ENCODE measurements around the gene MYH7B.

MYH7B gene

GRCh38 chr20:34984756-34985261 is 29.1 kb downstream of the MYH7B start:
- TF ChIP-seq Cebpa-rat (IDR thresholded peaks at IDR 0.05) = no peak
- Histone ChIP-seq H3K36me3 (no peaks in the 10 kb centered on the region), H3K9me3 (replicated peaks in 1 of 11) (no peaks in the 10 kb centered on the region), H3K4me2 (no peak overlapping the region), H3K27ac (no peak overlapping the region), H3K27me3 (no peaks in the 10 kb centered on the region), H3K9ac (no peak overlapping the region), H3K4me1 (peaks cover 4 to 14% (median 11%) of the 10 kb centered on the region in 10 experiments; a peak in 16 of 20 replicates), H3K4me3 (no peak overlapping the region), H4K20me1 (peaks cover 0 to 14% (median 0%) of the 10 kb centered on the region in 11 experiments; a peak in 2 of 22 replicates)

- no peak for TF ChIP-seq Cebpa-rat (IDR thresholded peaks at IDR 0.05)
- no peak overlapping the region for H3K27ac ChIP-seq
- no peak overlapping the region for H3K4me2 ChIP-seq
- H3K4me1 ChIP-seq = peaks cover 4 to 14% (median 11%) of the 10 kb centered on the region in 10 experiments; a peak in 16 of 20 replicates
- no peaks in the 10 kb centered on the region for H3K9me3 ChIP-seq (replicated peaks in 1 of 11)
- no peak overlapping the region for H3K9ac ChIP-seq
- H3K27me3 ChIP-seq = no peaks in the 10 kb centered on the region
- no peak overlapping the region for H3K4me3 ChIP-seq
- no peaks in the 10 kb centered on the region for H3K36me3 ChIP-seq
- peaks cover 0 to 20% (median 0%) of the 10 kb centered on the region in 11 experiments; a peak in 3 of 22 replicates for H4K20me1 ChIP-seq
Measured at GRCh38 chr20:34985461-34986310, 30.0 kb downstream of the MYH7B start.

DNA sequence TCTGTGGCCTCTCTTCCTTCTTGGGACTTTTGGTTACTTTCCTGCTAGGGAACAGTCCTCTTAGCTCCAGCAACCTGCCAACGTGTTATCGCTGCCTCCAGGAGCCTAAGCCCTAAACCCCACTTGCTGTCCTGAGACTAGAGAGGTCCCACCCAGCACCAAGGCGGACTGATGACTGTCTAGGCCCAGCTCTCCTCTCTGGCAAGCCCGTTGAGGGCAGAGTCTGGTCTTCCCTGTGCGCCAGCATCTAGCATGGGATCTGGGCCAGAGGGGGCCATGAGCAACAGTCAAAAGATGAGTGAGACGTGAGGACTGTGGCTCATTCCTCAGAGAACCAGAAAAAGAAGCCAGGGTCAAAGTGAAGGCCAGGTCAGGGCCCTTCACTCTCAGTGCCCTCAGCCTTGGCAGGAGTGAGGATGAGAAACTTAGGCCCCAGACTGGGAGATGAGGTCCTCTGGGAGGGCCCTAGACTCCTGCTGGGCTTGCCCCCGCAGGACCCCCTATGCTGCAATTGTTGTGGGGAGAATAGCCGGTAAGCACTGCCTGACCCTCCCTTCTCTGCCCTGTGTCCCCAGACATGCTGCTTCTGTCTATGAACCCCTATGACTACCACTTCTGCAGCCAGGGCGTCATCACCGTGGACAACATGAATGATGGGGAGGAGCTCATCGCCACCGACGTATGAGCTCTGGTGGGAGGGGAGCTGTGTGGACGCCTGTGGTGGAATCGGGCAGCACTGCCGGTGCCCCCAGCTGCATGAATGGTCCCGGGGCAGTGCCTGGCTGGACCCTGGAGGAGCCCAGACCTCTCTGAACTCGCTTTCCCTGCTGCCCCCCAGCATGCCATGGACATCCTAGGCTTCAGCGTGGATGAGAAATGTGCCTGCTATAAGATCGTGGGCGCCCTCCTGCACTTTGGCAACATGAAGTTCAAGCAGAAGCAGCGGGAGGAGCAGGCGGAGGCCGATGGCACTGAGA is 30.9 kb downstream of the MYH7B start:
- Histone ChIP-seq H3K9ac (no peak overlapping the region), H3K9me3 (replicated peaks in 1 of 11) (no peaks in the 10 kb centered on the region), H3K27me3 (no peaks in the 10 kb centered on the region), H3K36me3 (no peaks in the 10 kb centered on the region), H3K27ac (no peak overlapping the region), H3K4me1 (peaks cover 4 to 14% (median 11%) of the 10 kb centered on the region in 10 experiments; a peak in 16 of 20 replicates), H3K4me3 (no peak overlapping the region), H4K20me1 (peaks cover 0 to 26% (median 0%) of the 10 kb centered on the region in 11 experiments; a peak in 3 of 22 replicates), H3K4me2 (no peak overlapping the region)
- TF ChIP-seq Cebpa-rat (IDR thresholded peaks at IDR 0.05) = no peak

GRCh38 chr20:34987288-34988190 is 31.9 kb downstream of the MYH7B start:
- no peak overlapping the region for H3K4me3 ChIP-seq
- H3K4me2 ChIP-seq = no peak overlapping the region
- no peaks in the 10 kb centered on the region for H3K36me3 ChIP-seq
- no peaks in the 10 kb centered on the region for H3K27me3 ChIP-seq
- no peaks in the 10 kb centered on the region for H3K9me3 ChIP-seq (replicated peaks in 1 of 11)
- peaks cover 0 to 26% (median 0%) of the 10 kb centered on the region in 11 experiments; a peak in 4 of 22 replicates for H4K20me1 ChIP-seq
- H3K27ac ChIP-seq = no peak overlapping the region
- no peak overlapping the region for H3K9ac ChIP-seq
- peaks cover 4 to 14% (median 11%) of the 10 kb centered on the region in 10 experiments; a peak in 16 of 20 replicates for H3K4me1 ChIP-seq
- TF ChIP-seq Cebpa-rat (IDR thresholded peaks at IDR 0.05) = no peak

DNA sequence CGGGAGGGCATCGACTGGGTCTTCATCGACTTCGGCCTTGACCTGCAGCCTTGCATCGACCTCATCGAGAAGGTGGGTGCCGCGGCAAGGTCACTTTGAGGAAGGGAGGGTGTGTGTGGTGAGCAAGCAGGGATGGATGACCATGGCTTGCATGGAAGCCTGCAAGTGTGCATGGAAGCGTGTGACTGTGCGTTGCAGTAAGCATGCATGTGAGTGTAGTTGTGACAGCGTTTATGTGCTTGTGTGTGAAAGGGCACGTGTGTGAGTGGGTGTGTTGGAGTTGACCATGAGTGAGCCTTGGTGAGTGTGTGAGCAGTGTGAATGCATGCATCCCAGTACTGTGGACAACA is 32.5 kb downstream of the MYH7B start:
- H3K4me2 ChIP-seq = no peak overlapping the region
- H3K36me3 ChIP-seq = peaks cover 0 to 5% (median under 1%) of the 10 kb centered on the region in 11 experiments; a peak in 6 of 22 replicates
- no peak overlapping the region for H3K9ac ChIP-seq
- TF ChIP-seq Cebpa-rat (IDR thresholded peaks at IDR 0.05) = no peak
- H3K4me1 ChIP-seq = peaks cover 4 to 10% (median 8%) of the 10 kb centered on the region in 10 experiments; a peak in 16 of 20 replicates
- H4K20me1 ChIP-seq = peaks cover 0 to 29% (median 0%) of the 10 kb centered on the region in 11 experiments; a peak in 7 of 22 replicates
- H3K27ac ChIP-seq = no peak overlapping the region
- no peaks in the 10 kb centered on the region for H3K27me3 ChIP-seq
- no peaks in the 10 kb centered on the region for H3K9me3 ChIP-seq (replicated peaks in 1 of 11)
- H3K4me3 ChIP-seq = no peak overlapping the region

- Histone ChIP-seq H3K4me2 (no peak overlapping the region), H3K36me3 (peaks cover 0 to 13% (median 9%) of the 10 kb centered on the region in 11 experiments; a peak in 12 of 22 replicates), H3K9ac (no peak overlapping the region), H3K4me1 (peaks cover 0 to under 1% (median 0%) of the 10 kb centered on the region in 10 experiments; a peak in 4 of 20 replicates), H3K4me3 (no peak overlapping the region), H4K20me1 (peaks cover 0 to 39% (median 0%) of the 10 kb centered on the region in 11 experiments; a peak in 7 of 22 replicates), H3K27me3 (no peaks in the 10 kb centered on the region), H3K9me3 (replicated peaks in 1 of 11) (no peaks in the 10 kb centered on the region), H3K27ac (no peak overlapping the region)
- TF ChIP-seq Cebpa-rat (IDR thresholded peaks at IDR 0.05) = no peak
Measured at GRCh38 chr20:34989118-34989517, 33.5 kb downstream of the MYH7B start.

DNA sequence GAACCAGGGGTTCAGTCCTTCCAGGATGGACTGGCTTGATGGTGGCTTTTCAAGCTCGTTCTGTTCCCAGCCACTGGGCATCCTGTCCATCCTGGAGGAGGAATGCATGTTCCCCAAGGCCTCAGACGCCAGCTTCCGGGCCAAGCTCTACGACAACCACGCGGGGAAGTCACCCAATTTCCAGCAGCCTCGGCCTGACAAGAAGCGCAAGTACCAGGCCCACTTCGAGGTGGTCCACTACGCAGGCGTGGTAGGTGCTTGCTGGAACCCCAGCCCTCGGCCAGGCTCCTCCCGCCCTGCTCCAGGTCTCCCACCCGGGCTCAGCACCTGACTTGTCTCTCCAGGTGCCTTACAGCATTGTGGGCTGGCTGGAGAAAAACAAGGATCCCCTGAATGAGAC is 34.0 kb downstream of the MYH7B start:
- Histone ChIP-seq H3K4me2 (no peak overlapping the region), H3K36me3 (peaks cover 0 to 19% (median 11%) of the 10 kb centered on the region in 11 experiments; a peak in 13 of 22 replicates), H3K4me1 (no peaks in the 10 kb centered on the region; a peak in 1 of 20 replicates), H3K9me3 (replicated peaks in 1 of 11) (no peaks in the 10 kb centered on the region), H3K9ac (no peak overlapping the region), H3K27ac (no peak overlapping the region), H3K4me3 (no peak overlapping the region), H4K20me1 (peaks cover 0 to 45% (median 0%) of the 10 kb centered on the region in 11 experiments; a peak in 8 of 22 replicates), H3K27me3 (no peaks in the 10 kb centered on the region)
- TF ChIP-seq Cebpa-rat (IDR thresholded peaks at IDR 0.05) = no peak

DNA sequence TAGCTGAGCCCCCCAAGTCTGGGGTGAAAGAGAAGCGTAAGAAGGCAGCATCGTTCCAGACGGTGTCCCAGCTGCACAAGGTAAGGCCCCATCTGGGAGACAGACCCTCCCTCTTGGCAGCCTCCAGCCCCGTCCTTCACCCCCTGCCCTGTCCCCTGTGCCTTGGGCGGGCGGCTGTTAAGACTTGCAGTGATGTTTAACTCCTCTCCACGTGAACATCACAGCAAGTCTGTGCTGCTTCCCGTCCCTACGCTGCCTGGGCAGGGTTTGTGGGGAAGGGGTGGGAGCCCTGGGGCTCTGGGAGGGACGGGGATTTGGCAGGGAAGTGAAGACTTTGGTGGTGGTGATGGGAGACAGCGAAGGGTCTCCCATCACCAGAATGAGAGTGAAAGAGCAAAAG is 34.6 kb downstream of the MYH7B start:
- no peak overlapping the region for H3K9ac ChIP-seq
- no peak overlapping the region for H3K27ac ChIP-seq
- H3K4me1 ChIP-seq = no peaks in the 10 kb centered on the region; a peak in 1 of 20 replicates
- H3K4me2 ChIP-seq = no peak overlapping the region
- peaks cover 0 to 50% (median 0%) of the 10 kb centered on the region in 11 experiments; a peak in 8 of 22 replicates for H4K20me1 ChIP-seq
- no peaks in the 10 kb centered on the region for H3K27me3 ChIP-seq
- H3K4me3 ChIP-seq = no peak overlapping the region
- no peaks in the 10 kb centered on the region for H3K9me3 ChIP-seq (replicated peaks in 1 of 11)
- no peak for TF ChIP-seq Cebpa-rat (IDR thresholded peaks at IDR 0.05)
- H3K36me3 ChIP-seq = peaks cover 0 to 24% (median 13%) of the 10 kb centered on the region in 11 experiments; a peak in 14 of 22 replicates
